IPS-15b (cell line): Measurements from ENCODE around the gene DDR1.

ENCODE experiments used
- H3K27me3 ChIP-seq: one replicate; pipeline ENCODE4 v1.6.1; 2013; ENCODE audit warnings: low read length; ENCODE audit not compliant: control insufficient read depth, insufficient read depth
- H3K36me3 ChIP-seq: one replicate; pipeline ENCODE4 v1.6.1; 2013; ENCODE audit warnings: low read length; ENCODE audit not compliant: control insufficient read depth, insufficient read depth
- H3K4me1 ChIP-seq: one replicate; pipeline ENCODE4 v1.6.1; 2013; ENCODE audit warnings: mild to moderate bottlenecking, low read length; ENCODE audit not compliant: control insufficient read depth, insufficient read depth
- H3K4me3 ChIP-seq: one replicate; pipeline ENCODE4 v1.5.1; 2013; ENCODE audit warnings: low read depth, low read length
- H3K9ac ChIP-seq: one replicate; pipeline ENCODE4 v1.6.1; 2013; ENCODE audit warnings: low read depth, mild to moderate bottlenecking, low read length
- H3K9me3 ChIP-seq: one replicate; pipeline ENCODE4 v1.6.1; 2013; ENCODE audit warnings: mild to moderate bottlenecking, low read length; ENCODE audit not compliant: control insufficient read depth, insufficient read depth

DDR1 gene

DNA sequence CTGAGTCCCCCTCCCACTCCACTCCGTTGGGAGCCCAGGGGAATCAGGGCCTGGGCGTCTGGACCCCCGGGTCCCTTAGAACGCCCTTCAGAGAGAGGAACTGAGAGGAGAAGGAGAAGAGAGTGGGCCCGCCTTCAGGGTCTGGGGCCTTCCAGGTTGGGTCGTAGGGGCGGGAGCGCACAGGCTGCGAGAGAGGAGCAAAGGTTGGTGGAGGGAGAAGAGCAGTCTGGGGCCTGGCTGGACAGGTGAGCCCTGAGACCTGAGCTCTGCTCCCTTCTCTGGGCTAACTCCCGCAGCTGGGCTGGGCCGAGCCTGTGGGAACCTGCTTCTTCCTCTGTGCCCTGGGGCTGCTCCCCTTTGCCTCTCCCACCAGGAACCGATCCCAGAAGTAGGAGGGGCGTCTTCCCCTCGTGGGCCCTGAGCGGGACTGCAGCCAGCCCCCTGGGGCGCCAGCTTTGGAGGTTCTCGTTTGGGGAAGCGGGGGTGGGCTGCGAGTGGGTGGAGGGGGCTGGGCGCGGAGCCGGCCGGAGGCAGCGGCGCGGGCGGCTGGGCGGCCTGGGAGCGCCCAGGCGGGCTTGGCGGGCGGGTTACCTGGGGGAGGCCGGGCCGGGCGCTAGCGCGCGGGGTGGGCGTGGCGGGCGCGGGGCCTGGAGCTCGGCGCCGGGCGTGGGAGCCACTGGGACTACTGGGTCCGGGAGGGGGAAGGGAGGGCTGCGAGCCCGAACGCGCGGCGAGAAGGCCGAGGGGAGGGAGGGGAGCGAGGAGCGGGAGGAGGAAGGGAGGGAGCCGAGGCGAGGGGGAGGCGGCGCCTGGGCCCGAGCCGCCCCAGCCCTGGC is at the start of gene DDR1:
DDR1 (plus strand) TSS at position 835 of the 836 bp plus-strand sequence. CDS start 4,211 bp downstream, outside the sequence.
- Histone ChIP-seq H3K36me3 (peaks cover 5% of the 10 kb centered on the region), H3K9ac (peak within 1 kb of the TSS; percentile 71), H3K4me3 (peak within 1 kb of the TSS; percentile 88), H3K27me3 (no peaks in the 10 kb centered on the region), H3K9me3 (no peaks in the 10 kb centered on the region), H3K4me1 (peaks cover 39% of the 10 kb centered on the region)

DNA sequence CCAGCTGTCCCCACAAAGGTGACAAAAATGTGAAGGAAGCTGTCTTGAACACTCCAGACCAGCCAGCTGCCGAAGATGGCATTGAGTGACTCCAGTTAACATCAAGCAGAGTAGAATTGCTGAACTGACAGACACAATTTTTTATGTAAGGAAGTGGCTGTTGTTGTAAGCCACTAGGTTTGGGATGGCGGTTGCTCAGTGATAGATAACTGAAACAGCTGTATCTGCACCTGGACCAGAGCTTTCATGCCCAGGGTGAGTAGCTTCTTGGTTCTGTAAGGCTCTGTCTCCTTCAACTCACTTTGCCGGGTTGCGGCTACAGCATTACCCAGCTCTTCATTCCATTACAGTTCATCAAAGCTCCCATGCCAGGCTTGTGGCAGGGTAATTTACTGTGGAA is 49.7 kb upstream of the DDR1 start:
- H3K9me3 ChIP-seq, result no peaks in the 10 kb centered on the region
- H3K36me3 ChIP-seq, result peaks cover 5% of the 10 kb centered on the region
- H3K4me3 ChIP-seq, result no peak overlapping the region
- H3K4me1 ChIP-seq, result peaks cover 4% of the 10 kb centered on the region
- H3K27me3 ChIP-seq, result no peaks in the 10 kb centered on the region
- no peak overlapping the region for H3K9ac ChIP-seq

DNA sequence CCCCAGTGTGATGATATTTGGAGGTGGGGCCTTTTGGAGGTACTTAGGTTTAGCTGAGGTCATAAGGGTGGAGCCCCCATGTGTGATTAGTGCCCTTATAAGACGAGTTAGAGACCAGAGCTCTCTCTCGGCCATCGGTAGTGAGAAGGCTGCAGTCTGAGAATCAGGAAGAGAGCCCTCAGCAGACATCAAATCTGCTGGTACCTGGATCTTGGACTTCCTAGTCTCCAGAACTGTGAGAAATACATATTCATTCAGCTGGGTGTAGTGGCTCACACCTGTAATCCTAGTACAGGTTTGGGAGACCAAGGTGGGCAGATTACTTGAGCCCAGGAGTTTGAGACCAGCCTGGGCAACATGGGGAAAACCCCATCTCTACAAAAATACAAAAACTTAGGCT is 48.7 kb upstream of the DDR1 start:
- H3K27me3 ChIP-seq, result no peaks in the 10 kb centered on the region
- peaks cover 9% of the 10 kb centered on the region for H3K36me3 ChIP-seq
- no peak overlapping the region for H3K9ac ChIP-seq
- no peaks in the 10 kb centered on the region for H3K9me3 ChIP-seq
- H3K4me1 ChIP-seq, result peaks cover 4% of the 10 kb centered on the region
- no peak overlapping the region for H3K4me3 ChIP-seq

DNA sequence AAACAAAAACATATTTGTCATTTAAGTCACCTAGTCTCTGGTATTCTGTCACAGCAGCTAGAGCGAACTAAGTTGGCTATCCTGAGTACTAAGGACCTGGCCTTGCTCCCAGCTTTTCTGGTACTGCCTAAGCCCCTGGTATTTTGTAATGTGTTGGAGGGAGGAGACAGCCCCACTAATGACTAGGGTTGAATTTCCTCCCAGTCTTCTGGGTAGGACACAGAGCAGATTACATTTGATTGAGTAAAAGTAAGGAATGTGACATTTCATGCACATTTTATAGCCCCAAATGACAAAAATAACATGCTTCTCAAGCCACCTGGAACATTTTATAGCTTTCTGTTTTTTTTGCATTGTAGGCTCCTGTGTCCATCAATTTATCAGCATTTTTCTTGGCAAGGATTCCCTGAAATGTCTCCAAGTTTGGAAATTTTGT is 47.9 kb upstream of the DDR1 start:
- no peak overlapping the region for H3K9ac ChIP-seq
- peaks cover 9% of the 10 kb centered on the region for H3K36me3 ChIP-seq
- H3K27me3 ChIP-seq, result no peaks in the 10 kb centered on the region
- peaks cover 4% of the 10 kb centered on the region for H3K4me1 ChIP-seq
- no peaks in the 10 kb centered on the region for H3K9me3 ChIP-seq
- no peak overlapping the region for H3K4me3 ChIP-seq

DNA sequence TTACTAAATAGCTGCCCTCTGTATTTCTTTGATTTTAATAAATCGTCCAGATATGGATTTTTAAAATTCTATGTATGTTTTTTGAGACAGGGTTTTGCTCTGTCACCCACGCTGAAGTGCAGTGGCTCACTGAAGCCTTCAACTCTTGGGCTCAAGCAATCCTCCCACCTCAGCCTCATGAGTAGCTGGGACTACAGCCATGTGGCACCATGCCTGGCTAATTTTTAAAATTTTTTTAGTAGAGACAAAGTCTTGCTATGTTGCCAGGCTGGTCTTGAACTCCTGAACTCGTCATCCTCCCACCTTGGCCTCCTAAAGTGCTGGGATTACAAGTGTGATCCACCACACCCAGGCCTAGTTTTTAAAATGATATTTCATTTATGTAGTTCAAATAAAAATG is 47.4 kb upstream of the DDR1 start:
- no peak overlapping the region for H3K9ac ChIP-seq
- H3K27me3 ChIP-seq, result no peaks in the 10 kb centered on the region
- peaks cover 12% of the 10 kb centered on the region for H3K36me3 ChIP-seq
- H3K9me3 ChIP-seq, result no peaks in the 10 kb centered on the region
- peaks cover 4% of the 10 kb centered on the region for H3K4me1 ChIP-seq
- H3K4me3 ChIP-seq, result no peak overlapping the region

DNA sequence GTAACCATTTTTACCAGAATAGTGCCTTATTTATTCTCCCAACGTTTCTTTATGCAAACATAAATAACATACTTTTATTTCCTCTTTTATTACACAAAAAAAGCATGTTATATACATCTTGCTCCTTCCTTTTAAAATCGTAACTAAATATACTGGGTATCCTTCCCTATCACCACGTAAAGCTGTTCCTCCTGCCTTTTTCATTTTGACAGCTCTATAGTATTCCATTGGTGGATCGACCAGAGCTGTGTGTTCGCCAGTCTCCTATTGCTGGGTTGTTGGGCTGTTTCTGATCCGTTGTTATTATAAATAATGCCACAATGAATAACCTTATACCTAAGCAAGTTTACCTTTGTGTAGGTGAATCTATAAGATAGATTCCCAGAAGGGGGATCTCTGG is 46.9 kb upstream of the DDR1 start:
- Histone ChIP-seq H3K4me1 (peaks cover 4% of the 10 kb centered on the region), H3K36me3 (peaks cover 14% of the 10 kb centered on the region), H3K27me3 (no peaks in the 10 kb centered on the region), H3K9me3 (no peaks in the 10 kb centered on the region), H3K4me3 (no peak overlapping the region), H3K9ac (no peak overlapping the region)

DNA sequence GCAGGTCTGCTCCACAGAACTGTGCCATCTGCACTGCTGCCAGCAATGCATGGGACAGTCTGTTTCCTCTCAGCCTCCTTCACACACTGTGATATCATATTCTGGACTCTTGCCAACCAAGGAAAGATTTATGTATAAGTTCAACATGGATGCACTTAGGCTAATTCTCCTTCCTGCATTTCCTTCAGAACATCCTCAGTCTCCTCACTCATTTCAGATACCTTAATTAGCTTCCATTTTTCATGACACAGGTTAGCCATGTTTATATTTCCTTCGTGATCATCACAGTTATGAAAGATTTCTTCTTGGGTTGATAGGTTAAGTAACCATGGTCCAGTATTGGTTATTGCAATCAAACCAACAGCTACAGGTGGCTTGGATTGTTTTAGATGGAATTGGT is 46.4 kb upstream of the DDR1 start:
- H3K36me3 ChIP-seq, result peaks cover 14% of the 10 kb centered on the region
- peaks cover 4% of the 10 kb centered on the region for H3K4me1 ChIP-seq
- H3K9me3 ChIP-seq, result no peaks in the 10 kb centered on the region
- no peaks in the 10 kb centered on the region for H3K27me3 ChIP-seq
- no peak overlapping the region for H3K4me3 ChIP-seq
- no peak overlapping the region for H3K9ac ChIP-seq

DNA sequence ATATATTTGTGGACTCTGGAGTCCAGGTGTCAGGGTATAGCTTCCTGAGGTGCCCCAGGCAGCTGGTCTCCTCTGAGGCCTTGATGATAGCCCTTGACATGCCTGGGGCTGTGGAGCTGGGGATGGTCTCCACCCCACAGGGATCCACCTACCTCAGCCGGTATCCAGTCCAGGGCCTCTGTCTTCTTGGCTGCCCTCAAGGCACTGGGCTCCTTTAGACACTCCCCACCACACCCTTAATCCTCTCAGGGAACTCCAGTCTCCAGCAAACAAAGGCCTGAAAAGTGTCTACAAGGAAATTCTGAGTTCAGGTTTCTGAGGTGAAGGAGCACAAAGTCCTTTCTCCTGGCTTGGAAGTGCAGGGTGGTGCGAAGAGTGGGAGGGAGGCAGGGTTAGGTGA is 44.6 kb upstream of the DDR1 start:
- no peak overlapping the region for H3K4me3 ChIP-seq
- peaks cover 14% of the 10 kb centered on the region for H3K4me1 ChIP-seq
- H3K27me3 ChIP-seq, result no peaks in the 10 kb centered on the region
- peaks cover 14% of the 10 kb centered on the region for H3K36me3 ChIP-seq
- no peaks in the 10 kb centered on the region for H3K9me3 ChIP-seq
- H3K9ac ChIP-seq, result no peak overlapping the region

DNA sequence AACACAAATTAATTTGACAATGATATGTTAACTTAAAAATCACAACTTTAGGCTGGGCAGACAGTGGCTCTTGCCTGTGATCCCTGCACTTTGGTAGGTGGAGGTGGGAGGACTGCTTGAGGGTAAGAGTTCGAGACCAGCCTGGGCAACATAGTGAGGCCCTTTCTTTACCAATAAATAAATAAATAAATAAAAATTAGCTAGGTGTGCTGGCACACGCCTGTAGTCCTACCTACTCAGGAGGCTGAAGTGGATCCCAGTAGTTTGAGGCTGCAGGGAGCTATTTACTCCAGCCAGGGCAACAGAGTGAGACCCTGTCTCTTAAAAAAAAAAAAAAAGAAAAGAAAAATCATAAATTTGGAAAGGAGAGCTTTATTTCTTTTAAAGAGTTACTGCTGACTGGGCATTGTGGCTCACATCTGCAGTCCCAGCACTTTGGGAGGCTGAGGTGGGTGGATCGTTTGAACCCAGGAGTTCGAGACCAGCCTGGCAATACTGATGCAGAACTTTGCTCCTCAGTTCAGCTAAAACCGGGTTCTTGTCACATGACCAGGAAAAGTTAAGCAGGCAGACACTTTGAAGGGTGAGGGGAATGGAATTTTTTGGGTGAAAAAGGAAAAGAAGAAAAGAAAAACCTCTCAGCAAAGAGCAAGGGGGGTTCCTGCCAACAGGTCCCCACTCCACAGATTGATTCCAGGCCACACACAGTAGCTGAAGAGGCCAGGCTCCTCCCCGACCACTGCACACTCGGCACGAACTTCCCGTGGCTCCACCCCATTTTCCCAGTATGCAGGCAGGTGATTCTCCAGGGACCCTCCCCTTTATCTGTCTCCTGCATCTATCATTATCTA is 44.0 kb upstream of the DDR1 start:
- no peak overlapping the region for H3K9ac ChIP-seq
- no peaks in the 10 kb centered on the region for H3K27me3 ChIP-seq
- H3K9me3 ChIP-seq, result no peaks in the 10 kb centered on the region
- no peak overlapping the region for H3K4me3 ChIP-seq
- H3K4me1 ChIP-seq, result peaks cover 20% of the 10 kb centered on the region
- H3K36me3 ChIP-seq, result peaks cover 14% of the 10 kb centered on the region

DNA sequence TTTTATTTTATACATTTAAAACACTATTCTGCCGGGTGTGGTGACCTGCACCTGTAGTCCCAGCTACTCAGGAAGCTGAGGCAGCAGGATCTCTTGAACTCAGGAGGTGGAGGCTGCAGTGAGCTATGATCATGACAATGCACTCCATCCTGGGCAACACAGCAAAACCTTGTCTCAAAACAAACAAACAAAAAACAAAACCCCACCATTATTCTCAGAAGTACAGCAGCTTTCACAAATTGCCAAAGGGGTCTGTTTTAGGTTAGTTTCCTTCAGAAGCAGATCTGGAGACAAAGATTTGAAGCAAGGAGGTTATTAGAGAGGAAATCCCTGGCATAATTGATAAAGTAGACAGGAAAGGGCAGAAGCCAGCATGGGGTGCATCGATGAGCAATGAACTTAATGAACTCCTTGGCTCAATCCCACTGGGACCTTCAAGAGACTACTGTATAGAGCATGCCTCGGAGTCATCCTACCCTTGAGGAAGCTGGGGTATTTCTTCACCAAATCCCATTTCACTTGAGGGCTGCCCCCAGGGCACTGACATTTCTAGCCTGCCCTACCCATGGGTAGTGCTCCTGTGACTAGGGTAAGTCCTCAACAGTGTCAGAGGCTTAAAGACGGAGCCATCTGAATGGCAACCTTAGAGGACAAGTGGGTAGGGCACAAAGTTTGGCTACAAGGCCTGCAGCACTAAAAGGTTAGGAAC is 43.2 kb upstream of the DDR1 start:
- no peak overlapping the region for H3K4me3 ChIP-seq
- H3K27me3 ChIP-seq, result no peaks in the 10 kb centered on the region
- no peak overlapping the region for H3K9ac ChIP-seq
- H3K36me3 ChIP-seq, result peaks cover 18% of the 10 kb centered on the region
- no peaks in the 10 kb centered on the region for H3K9me3 ChIP-seq
- peaks cover 21% of the 10 kb centered on the region for H3K4me1 ChIP-seq

DNA sequence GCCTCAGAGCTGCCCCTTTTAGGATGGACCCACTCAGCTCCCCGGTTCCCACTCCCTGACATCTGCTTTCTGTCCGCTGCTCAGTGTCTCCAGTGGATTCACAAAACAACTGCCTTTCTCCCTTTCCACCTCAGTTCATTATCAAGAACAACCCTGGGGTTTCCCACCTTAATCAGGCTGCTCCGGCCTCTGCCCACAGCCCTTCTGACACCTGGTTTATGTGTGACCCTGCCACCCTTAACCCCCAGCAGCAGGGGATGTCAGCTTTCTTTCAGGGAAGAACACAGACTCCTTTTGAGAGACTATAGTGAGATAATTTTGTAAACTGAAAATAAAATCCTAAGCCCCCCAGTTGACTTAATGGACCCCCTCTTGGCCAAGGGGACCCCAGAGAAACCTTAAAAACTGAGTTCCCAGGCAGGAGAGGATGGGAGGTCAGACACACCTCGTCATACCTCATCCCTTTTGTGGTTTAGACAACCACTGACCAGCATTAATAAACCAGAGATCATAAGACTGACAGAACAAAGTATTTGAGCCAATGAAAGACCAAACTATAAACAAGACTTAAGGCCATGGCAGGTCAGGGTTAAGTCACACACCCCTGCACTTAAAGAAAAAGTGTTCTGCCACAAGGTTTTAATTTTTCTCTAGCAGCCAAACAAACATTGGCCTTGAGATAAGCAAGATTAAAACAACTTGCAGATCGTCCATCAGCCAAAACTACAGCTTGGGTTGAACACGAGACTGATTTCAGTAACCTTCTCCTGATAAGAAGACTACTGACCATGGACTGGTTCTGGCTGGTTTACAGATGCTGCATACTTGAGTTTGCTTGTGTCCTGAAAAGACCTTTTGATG is 42.4 kb upstream of the DDR1 start:
- no peaks in the 10 kb centered on the region for H3K9me3 ChIP-seq
- no peak overlapping the region for H3K9ac ChIP-seq
- peaks cover 18% of the 10 kb centered on the region for H3K36me3 ChIP-seq
- no peaks in the 10 kb centered on the region for H3K27me3 ChIP-seq
- no peak overlapping the region for H3K4me3 ChIP-seq
- H3K4me1 ChIP-seq, result peaks cover 22% of the 10 kb centered on the region
